IPS DF 4.7 (cell line): ENCODE results near the gene CCDC158.
"Not testable (repeated sequence)": the region's sequence is repeated elsewhere in the genome, so short reads cannot be mapped to it uniquely, and the experiment has no call there.

ENCODE experiments used
- DNase-seq: peaks from one replicate; pipeline ENCODE4 v3.0.0-alpha.2; 2013; ENCODE audit warnings: low spot score; ENCODE audit errors: extremely low read depth

CCDC158 gene

GRCh38 chr4:76282941-76283689 is 137.8 kb downstream of the CCDC158 start:
- DNase-seq = no peak

- not testable (repeated sequence) for DNase-seq
These were observed 139.3 kb downstream of the CCDC158 start for GRCh38 chr4:76281594-76281993.

- DNase-seq = no peak
These were observed 140.2 kb downstream of the CCDC158 start for GRCh38 chr4:76280488-76281441.

- DNase-seq = no peak
These were observed 141.5 kb downstream of the CCDC158 start for GRCh38 chr4:76279462-76279861.

GRCh38 chr4:76278583-76278982 is 142.4 kb downstream of the CCDC158 start:
- no peak for DNase-seq

- DNase-seq = no peak
These were observed 143.3 kb downstream of the CCDC158 start for GRCh38 chr4:76277667-76278066.

GRCh38 chr4:76276813-76277212 is 144.1 kb downstream of the CCDC158 start:
- no peak for DNase-seq

GRCh38 chr4:76275486-76276124 is 145.3 kb downstream of the CCDC158 start:
- no peak for DNase-seq

- DNase-seq = no peak
These were observed 147.9 kb downstream of the CCDC158 start for GRCh38 chr4:76272999-76273398.

GRCh38 chr4:76272582-76272981 is 148.4 kb downstream of the CCDC158 start:
- DNase-seq = no peak

- no peak for DNase-seq
These were observed 148.9 kb downstream of the CCDC158 start for GRCh38 chr4:76272073-76272472.

- DNase-seq = no peak
These were observed 149.7 kb downstream of the CCDC158 start for GRCh38 chr4:76271248-76271647.

- DNase-seq = no peak
These were observed 150.4 kb downstream of the CCDC158 start for GRCh38 chr4:76270244-76271175.

- no peak for DNase-seq
These were observed 153.1 kb downstream of the CCDC158 start for GRCh38 chr4:76267811-76268210.

- no peak for DNase-seq
These were observed 154.3 kb downstream of the CCDC158 start for GRCh38 chr4:76266627-76267026.

- DNase-seq = no peak
These were observed 155.2 kb downstream of the CCDC158 start for GRCh38 chr4:76265631-76266218.
